Measurements from ENCODE around the gene STK11IP. TPM values are rescaled to one million over a fixed set of nuclear protein-coding genes. Genes with fewer than 3 reads are reported as not detected.

The STK11IP gene
- total and polyA plus RNA-seq, 2 of the 13 experiments (the other 11 are each of a cell fraction or from before 2014, with no cell fraction given), result 12.8 to 24.0 TPM

DNA sequence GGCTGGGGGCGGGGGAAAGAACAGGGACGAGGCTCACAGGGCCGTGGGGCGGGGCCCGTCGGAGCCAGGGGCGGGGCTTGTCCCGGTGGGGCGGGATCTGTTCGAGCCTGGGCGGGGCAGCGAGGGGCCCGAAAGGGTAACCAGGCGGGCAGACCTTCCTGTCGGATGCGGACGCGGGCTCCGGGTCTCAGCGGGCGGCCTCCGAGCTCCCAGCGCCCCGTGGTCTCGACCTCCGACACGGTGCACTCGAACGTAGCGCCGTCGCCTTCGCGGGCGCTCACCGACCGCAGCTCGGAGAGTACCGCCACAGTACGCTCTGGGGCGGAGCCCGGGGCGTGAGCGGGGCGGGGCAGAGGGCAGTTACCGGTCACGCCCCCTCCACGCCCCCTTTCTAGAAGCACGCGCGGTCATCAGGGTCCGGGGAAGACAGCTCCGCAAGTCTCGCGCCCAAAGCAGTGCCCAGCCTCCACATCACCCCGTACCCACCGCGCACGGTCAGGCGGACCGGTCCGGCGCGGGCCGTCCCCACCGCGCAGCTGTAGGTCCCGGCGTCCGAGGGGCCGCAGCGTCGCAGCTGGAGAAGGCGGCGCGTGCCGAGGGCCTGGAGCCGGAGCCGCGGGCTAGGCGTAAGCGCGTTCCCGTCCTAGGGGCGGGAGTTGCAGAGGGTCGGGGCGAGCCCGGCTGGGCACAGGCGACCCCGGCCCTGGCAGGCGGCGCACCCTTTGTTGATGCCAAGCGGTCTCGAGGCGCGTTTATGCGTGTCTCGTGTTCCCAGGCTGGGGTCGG, 45.1 kb upstream of the STK11IP start (continued):
- TF ChIP-seq ATF7-NPFF (CRISPR knock-in tag; IDR thresholded peaks at IDR 0.05; ENCODE audit: low read depth) (peak; percentile 87), ZNF619 (CRISPR knock-in tag; IDR thresholded peaks at IDR 0.05) (peak; percentile 65; the same call in 1 of the 2 replicates), ISX (CRISPR knock-in tag; conservative IDR thresholded peaks at IDR 0.05) (no peak), JDP2 (CRISPR knock-in tag; IDR thresholded peaks at IDR 0.05; ENCODE audit: borderline replicate concordance) (no peak), ELF3 (CRISPR knock-in tag; IDR thresholded peaks at IDR 0.05) (no peak; the same call in 1 of the 2 replicates), EHMT2 (IDR thresholded peaks at IDR 0.05; ENCODE audit: borderline replicate concordance, low read depth, low read length) (no peak), CC2D1A (CRISPR knock-in tag; IDR thresholded peaks at IDR 0.05) (no peak), TGIF2 (CRISPR knock-in tag; IDR thresholded peaks at IDR 0.05) (peak; percentile 14; the same call in 1 of the 2 replicates), ASH2L (IDR thresholded peaks at IDR 0.05; ENCODE audit: insufficient read length, low read depth, low read length) (no peak), ZFP90 (CRISPR knock-in tag; IDR thresholded peaks at IDR 0.05; ENCODE audit: borderline replicate concordance) (no peak; the same call in 1 of the 2 replicates), ZNF788 (CRISPR knock-in tag; IDR thresholded peaks at IDR 0.05; ENCODE audit: borderline replicate concordance) (peak; percentile 90), SNAPC2 (CRISPR knock-in tag; IDR thresholded peaks at IDR 0.05) (peak; percentile 56; the same call in 1 of the 2 replicates), SCMH1 (CRISPR knock-in tag; IDR thresholded peaks at IDR 0.05; ENCODE audit: borderline replicate concordance) (no peak), ZNF30 (CRISPR knock-in tag; IDR thresholded peaks at IDR 0.05) (no peak), SRSF1 (optimal IDR thresholded peaks at IDR 0.05; ENCODE audit: low read depth, low read length) (peak; percentile 56), PRMT3 (CRISPR knock-in tag; IDR thresholded peaks at IDR 0.05; ENCODE audit: borderline replicate concordance, low read depth) (peak; percentile 70; the same call in 1 of the 2 replicates)
- TF ChIP-seq, protein P1, sequence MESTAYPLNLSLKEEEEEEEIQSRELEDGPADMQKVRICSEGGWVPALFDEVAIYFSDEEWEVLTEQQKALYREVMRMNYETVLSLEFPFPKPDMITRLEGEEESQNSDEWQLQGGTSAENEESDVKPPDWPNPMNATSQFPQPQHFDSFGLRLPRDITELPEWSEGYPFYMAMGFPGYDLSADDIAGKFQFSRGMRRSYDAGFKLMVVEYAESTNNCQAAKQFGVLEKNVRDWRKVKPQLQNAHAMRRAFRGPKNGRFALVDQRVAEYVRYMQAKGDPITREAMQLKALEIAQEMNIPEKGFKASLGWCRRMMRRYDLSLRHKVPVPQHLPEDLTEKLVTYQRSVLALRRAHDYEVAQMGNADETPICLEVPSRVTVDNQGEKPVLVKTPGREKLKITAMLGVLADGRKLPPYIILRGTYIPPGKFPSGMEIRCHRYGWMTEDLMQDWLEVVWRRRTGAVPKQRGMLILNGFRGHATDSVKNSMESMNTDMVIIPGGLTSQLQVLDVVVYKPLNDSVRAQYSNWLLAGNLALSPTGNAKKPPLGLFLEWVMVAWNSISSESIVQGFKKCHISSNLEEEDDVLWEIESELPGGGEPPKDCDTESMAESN (CRISPR knock-in tag; conservative IDR thresholded peaks at IDR 0.05), result peak; percentile 92
- TF ChIP-seq, protein P2, sequence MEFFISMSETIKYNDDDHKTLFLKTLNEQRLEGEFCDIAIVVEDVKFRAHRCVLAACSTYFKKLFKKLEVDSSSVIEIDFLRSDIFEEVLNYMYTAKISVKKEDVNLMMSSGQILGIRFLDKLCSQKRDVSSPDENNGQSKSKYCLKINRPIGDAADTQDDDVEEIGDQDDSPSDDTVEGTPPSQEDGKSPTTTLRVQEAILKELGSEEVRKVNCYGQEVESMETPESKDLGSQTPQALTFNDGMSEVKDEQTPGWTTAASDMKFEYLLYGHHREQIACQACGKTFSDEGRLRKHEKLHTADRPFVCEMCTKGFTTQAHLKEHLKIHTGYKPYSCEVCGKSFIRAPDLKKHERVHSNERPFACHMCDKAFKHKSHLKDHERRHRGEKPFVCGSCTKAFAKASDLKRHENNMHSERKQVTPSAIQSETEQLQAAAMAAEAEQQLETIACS (CRISPR knock-in tag; IDR thresholded peaks at IDR 0.05), result 0 out of 2 replicates have a peak, but pooled peaks have one; percentile 79
- TF ChIP-seq, protein P3, sequence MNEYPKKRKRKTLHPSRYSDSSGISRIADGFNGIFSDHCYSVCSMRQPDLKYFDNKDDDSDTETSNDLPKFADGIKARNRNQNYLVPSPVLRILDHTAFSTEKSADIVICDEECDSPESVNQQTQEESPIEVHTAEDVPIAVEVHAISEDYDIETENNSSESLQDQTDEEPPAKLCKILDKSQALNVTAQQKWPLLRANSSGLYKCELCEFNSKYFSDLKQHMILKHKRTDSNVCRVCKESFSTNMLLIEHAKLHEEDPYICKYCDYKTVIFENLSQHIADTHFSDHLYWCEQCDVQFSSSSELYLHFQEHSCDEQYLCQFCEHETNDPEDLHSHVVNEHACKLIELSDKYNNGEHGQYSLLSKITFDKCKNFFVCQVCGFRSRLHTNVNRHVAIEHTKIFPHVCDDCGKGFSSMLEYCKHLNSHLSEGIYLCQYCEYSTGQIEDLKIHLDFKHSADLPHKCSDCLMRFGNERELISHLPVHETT (CRISPR knock-in tag; conservative IDR thresholded peaks at IDR 0.05), result peak; percentile 48; the same call in 1 of the 2 replicates
- TF ChIP-seq, protein P4, sequence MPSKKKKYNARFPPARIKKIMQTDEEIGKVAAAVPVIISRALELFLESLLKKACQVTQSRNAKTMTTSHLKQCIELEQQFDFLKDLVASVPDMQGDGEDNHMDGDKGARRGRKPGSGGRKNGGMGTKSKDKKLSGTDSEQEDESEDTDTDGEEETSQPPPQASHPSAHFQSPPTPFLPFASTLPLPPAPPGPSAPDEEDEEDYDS (CRISPR knock-in tag; IDR thresholded peaks at IDR 0.05), result peak; percentile 81
- TF ChIP-seq, protein P5, sequence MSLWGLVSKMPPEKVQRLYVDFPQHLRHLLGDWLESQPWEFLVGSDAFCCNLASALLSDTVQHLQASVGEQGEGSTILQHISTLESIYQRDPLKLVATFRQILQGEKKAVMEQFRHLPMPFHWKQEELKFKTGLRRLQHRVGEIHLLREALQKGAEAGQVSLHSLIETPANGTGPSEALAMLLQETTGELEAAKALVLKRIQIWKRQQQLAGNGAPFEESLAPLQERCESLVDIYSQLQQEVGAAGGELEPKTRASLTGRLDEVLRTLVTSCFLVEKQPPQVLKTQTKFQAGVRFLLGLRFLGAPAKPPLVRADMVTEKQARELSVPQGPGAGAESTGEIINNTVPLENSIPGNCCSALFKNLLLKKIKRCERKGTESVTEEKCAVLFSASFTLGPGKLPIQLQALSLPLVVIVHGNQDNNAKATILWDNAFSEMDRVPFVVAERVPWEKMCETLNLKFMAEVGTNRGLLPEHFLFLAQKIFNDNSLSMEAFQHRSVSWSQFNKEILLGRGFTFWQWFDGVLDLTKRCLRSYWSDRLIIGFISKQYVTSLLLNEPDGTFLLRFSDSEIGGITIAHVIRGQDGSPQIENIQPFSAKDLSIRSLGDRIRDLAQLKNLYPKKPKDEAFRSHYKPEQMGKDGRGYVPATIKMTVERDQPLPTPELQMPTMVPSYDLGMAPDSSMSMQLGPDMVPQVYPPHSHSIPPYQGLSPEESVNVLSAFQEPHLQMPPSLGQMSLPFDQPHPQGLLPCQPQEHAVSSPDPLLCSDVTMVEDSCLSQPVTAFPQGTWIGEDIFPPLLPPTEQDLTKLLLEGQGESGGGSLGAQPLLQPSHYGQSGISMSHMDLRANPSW (CRISPR knock-in tag; IDR thresholded peaks at IDR 0.05; ENCODE audit: borderline replicate concordance), result peak; percentile 85; the same call in 1 of the 2 replicates

Measured in HepG2 (cell line).